BJ (cell line): ENCODE measurements around the gene LRRC42. TPM values are rescaled to one million over a fixed set of nuclear protein-coding genes. Genes with fewer than 3 reads are reported as not detected.

ENCODE experiments used
- CTCF ChIA-PET: fragments of 350-600 bp; formaldehyde crosslinking; extraction: SDS; loops from one replicate; lab custom pipeline; 2021; ENCODE audit warnings: antibody characterized with exemption, inconsistent platforms; lab: Yijun Ruan, JAX
- POLR2A ChIA-PET: fragments of 300-600 bp; sonication (Branson Sonifier 250); formaldehyde crosslinking; extraction: SDS; loops from one replicate; lab custom pipeline; 2021; ENCODE audit warnings: antibody characterized with exemption; lab: Charles Lee
- DNase-seq: peaks from one replicate; pipeline ENCODE4 v3.0.0-alpha.2; 2011; ENCODE audit warnings: low read depth
- H3K27me3 ChIP-seq: 2 replicates; pipeline ENCODE4 v1.6.0; 2011; ENCODE audit warnings: low read length; ENCODE audit not compliant: control insufficient read depth, insufficient read depth
- H3K36me3 ChIP-seq: 2 replicates; pipeline ENCODE4 v1.5.1; 2011; ENCODE audit warnings: low read length; ENCODE audit not compliant: control insufficient read depth, insufficient read depth
- H3K4me3 ChIP-seq: 2 replicates; pipeline ENCODE4 v1.5.1; 2011; ENCODE audit warnings: low read depth, mild to moderate bottlenecking, control low read depth, low read length
- CTCF ChIP-seq: IDR thresholded peaks from 2 replicates; pipeline ENCODE4 v1.5.1; 2011; ENCODE audit warnings: low read depth, mild to moderate bottlenecking, control low read depth, inconsistent platforms, low read length, moderate library complexity; ENCODE audit not compliant: insufficient read depth
- polyA plus RNA-seq: library from polyadenylated mRNA; depleted of rRNA; stranded (reverse); fragments of >200 nt; gene quantifications from 2 replicates; pipeline ENCODE4 v1.2.3, GENCODE V29; 2011

Gene LRRC42
- polyA plus RNA-seq, 1 experiment: 52.9 TPM

- no peak for TF ChIP-seq CTCF
- Histone ChIP-seq H3K4me3 (peak overlapping the region; percentile 98), H3K36me3 (no peaks in the 10 kb centered on the region; the same call in 1 of the 2 replicates), H3K27me3 (no peaks in the 10 kb centered on the region)
- DNase-seq: no peak
- ChIA-PET CTCF (interaction anchor here (0.9 to 1.0 kb wide), 4 partner anchors 10 to 66 kb away, joined by 3 to 4 read pairs (median 4); no protein-coding TSS in a partner anchor), POLR2A (interaction anchor here (1.0 to 1.4 kb wide), 2 partner anchors 42 to 48 kb away, joined by 3 to 4 read pairs; no protein-coding TSS in a partner anchor)
Measured at GRCh38 chr1:53944469-53945182, 1.5 kb upstream of the LRRC42 start.

DNA sequence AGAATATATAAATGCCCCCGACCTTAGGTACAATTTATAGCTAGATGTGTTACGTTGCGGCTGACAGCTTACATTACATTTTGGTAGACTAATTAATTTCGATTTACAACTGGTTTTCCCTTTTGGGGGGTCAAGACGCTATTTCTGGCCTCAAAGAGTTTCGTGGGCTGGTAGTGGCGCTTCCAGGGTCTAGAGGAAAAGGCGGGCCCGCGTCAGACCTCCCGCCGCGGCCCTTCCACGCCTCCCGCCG, 1.0 kb upstream of the LRRC42 start:
- H3K4me3 ChIP-seq: peak overlapping the region; percentile 98
- H3K27me3 ChIP-seq: no peaks in the 10 kb centered on the region
- CTCF ChIA-PET: interaction anchor here (0.9 to 1.0 kb wide), 4 partner anchors 10 to 66 kb away, joined by 3 to 4 read pairs (median 4); no protein-coding TSS in a partner anchor
- no peak for DNase-seq
- no peak for TF ChIP-seq CTCF
- POLR2A ChIA-PET: interaction anchor here (1.0 to 1.4 kb wide), 2 partner anchors 42 to 48 kb away, joined by 3 to 4 read pairs; no protein-coding TSS in a partner anchor
- H3K36me3 ChIP-seq: no peaks in the 10 kb centered on the region; the same call in 1 of the 2 replicates

DNA sequence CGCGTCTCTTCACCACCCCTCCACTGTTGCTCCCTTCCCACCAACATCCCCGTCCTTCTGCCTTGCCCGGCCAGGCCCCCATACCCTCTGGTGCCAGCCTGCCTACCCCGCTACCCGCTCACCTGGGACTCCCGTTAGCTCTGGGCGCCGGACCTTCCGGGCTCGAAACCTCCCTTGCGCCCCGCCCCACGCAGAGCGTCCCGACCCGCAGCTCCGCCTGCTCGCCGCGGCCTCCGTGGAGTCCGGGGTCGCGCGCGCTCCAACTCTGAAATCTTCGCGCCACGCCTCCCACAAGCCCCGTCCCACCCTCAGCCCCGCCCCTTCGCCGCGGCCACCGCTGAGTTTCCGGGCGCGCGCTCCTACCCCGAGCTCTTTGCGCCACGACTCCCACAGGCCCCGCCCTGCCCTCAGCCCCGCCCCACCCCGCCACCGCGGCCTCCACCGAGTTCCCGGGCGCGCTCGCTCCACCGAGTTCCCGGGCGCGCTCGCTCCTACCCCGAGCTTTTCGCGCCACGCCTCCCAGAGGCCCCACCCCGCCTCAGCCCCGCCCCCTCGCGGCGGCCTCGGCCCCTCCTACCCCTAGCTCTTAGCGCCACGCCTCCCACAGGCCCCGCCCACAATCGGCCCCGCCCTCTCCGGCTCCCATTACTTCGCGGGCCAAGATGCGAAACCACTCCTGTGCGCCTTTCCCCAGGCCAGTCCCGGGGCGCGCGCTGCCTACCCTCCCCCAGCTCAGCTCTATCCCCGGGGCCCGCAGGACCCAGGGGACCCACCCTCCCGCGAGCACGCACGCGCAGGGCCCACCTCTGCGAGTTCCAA, 508 bp upstream of the LRRC42 start, which contains the start of gene IFT25:
Gene IFT25, minus strand, starts transcription at position 267 of the 819 bp plus-strand sequence. CDS start 5,617 bp downstream, outside the sequence.
- TF ChIP-seq CTCF: no peak
- ChIA-PET CTCF (interaction anchor here (0.9 to 1.0 kb wide), 3 partner anchors 11 to 67 kb away, joined by 3 to 4 read pairs (median 4); no protein-coding TSS in a partner anchor), POLR2A (interaction anchor here (0.7 to 1.4 kb wide), 4 partner anchors 24 to 1407 kb away, joined by 3 to 4 read pairs (median 3); no protein-coding TSS in a partner anchor)
- Histone ChIP-seq H3K36me3 (no peaks in the 10 kb centered on the region; the same call in 1 of the 2 replicates), H3K4me3 (peak within 1 kb of the TSS; percentile 98), H3K27me3 (no peaks in the 10 kb centered on the region)
- peak; percentile 65 for DNase-seq

- Histone ChIP-seq H3K4me3 (peak overlapping the region; percentile 83), H3K27me3 (no peaks in the 10 kb centered on the region), H3K36me3 (peaks cover 4% of the 10 kb centered on the region)
- POLR2A ChIA-PET: interaction anchor here (0.6 kb wide), 1 partner anchor 8 kb away, joined by 3 read pairs; no protein-coding TSS in a partner anchor
- no peak for DNase-seq
- CTCF ChIA-PET: interaction anchor here (0.8 to 4.9 kb wide), 5 partner anchors 13 to 86 kb away, joined by 3 to 41 read pairs (median 6); partner anchors contain the start of gene YIPF1
- TF ChIP-seq CTCF: no peak
Measured at GRCh38 chr1:53947172-53947907, 1.2 kb downstream of the LRRC42 start.
